HEK293 (cell line): ENCODE measurements around the gene NFATC2IP.
A peak's percentile ranks its signal among the peaks of the same experiment; 100 is the strongest.

Experiments
- CTCF ChIA-PET: fragments of 350-600 bp; formaldehyde crosslinking; extraction: SDS; loops from one replicate; lab custom pipeline; 2021; ENCODE audit warnings: antibody characterized with exemption; lab: Yijun Ruan, JAX
- POLR2A ChIA-PET: fragments of 300-600 bp; formaldehyde crosslinking; extraction: SDS; loops from one replicate; lab custom pipeline; 2020; ENCODE audit warnings: antibody characterized with exemption, inconsistent platforms; lab: Yijun Ruan, JAX
- H3K27ac ChIP-seq: fragments of 200-500 bp; sonication (Bioruptor generic); 2 replicates; pipeline ENCODE4 v1.5.1; 2014; ENCODE audit warnings: low read depth, low read length, control low read depth, inconsistent platforms; ENCODE audit errors: extremely low read depth
- H3K36me3 ChIP-seq, 2 experiments: fragments of 200-500 bp in 1 of 2; sonication (Bioruptor generic) in 1 of 2; 1 replicate in 1 of 2; 2 replicates in 1 of 2; pipeline ENCODE4 v1.5.1; 2014 to 2017; ENCODE audit warnings: inconsistent platforms in 2 of 2, low read length in 2 of 2; ENCODE audit not compliant: control insufficient read depth in 2 of 2, insufficient read depth in 1 of 2
- H3K4me1 ChIP-seq: fragments of 200-500 bp; sonication (Bioruptor generic); 2 replicates; pipeline ENCODE4 v1.5.1; 2014; ENCODE audit warnings: mild to moderate bottlenecking, low read length, inconsistent platforms; ENCODE audit not compliant: control insufficient read depth, insufficient read depth
- H3K4me3 ChIP-seq: 2 replicates; pipeline ENCODE4 v1.5.1; 2011; ENCODE audit warnings: low read depth, mild to moderate bottlenecking, control low read depth, low read length, moderate library complexity
- H3K9me3 ChIP-seq: fragments of 200-500 bp; sonication (Bioruptor generic); 2 replicates; pipeline ENCODE4 v1.5.1; 2014; ENCODE audit warnings: low read depth, low read length, inconsistent platforms; ENCODE audit not compliant: control insufficient read depth, insufficient read depth
- CTCF ChIP-seq: fragments of 450-650 bp; formaldehyde crosslinking; IDR thresholded peaks from 2 replicates; pipeline ENCODE4 v1.5.1; 2016; ENCODE audit warnings: missing biosample characterization, missing genetic modification characterization
- GLIS2 ChIP-seq: fragments of 450-650 bp; formaldehyde crosslinking; IDR thresholded peaks from 2 replicates; pipeline ENCODE4 v1.5.1; 2016; ENCODE audit warnings: missing biosample characterization, missing genetic modification characterization
- ZBTB20 ChIP-seq: fragments of 450-650 bp; formaldehyde crosslinking; IDR thresholded peaks from 2 replicates; pipeline ENCODE4 v1.5.1; 2016; ENCODE audit warnings: missing biosample characterization, missing genetic modification characterization
- ZEB2 ChIP-seq: fragments of 450-650 bp; formaldehyde crosslinking; IDR thresholded peaks from 2 replicates; pipeline ENCODE4 v1.5.1; 2016; ENCODE audit warnings: missing biosample characterization, missing genetic modification characterization
- ZNF121 ChIP-seq: fragments of 450-650 bp; formaldehyde crosslinking; IDR thresholded peaks from 2 replicates; pipeline ENCODE4 v1.5.1; 2016; ENCODE audit warnings: missing biosample characterization, missing genetic modification characterization
- ZNF239 ChIP-seq: fragments of 450-650 bp; formaldehyde crosslinking; IDR thresholded peaks from 2 replicates; pipeline ENCODE4 v1.5.1; 2016; ENCODE audit warnings: missing biosample characterization, missing genetic modification characterization
- ZNF335 ChIP-seq: fragments of 450-650 bp; formaldehyde crosslinking; conservative IDR thresholded peaks from 2 replicates; pipeline ENCODE4 v1.5.1; 2016; ENCODE audit warnings: missing biosample characterization, missing genetic modification characterization
- ZNF398 ChIP-seq: fragments of 450-650 bp; formaldehyde crosslinking; IDR thresholded peaks from 2 replicates; pipeline ENCODE4 v1.5.1; 2017; ENCODE audit warnings: missing biosample characterization, missing genetic modification characterization
- ZNF449 ChIP-seq: fragments of 450-650 bp; formaldehyde crosslinking; IDR thresholded peaks from 2 replicates; pipeline ENCODE4 v1.5.1; 2017; ENCODE audit warnings: missing biosample characterization, mild to moderate bottlenecking, missing genetic modification characterization, moderate library complexity
- ZNF510 ChIP-seq: fragments of 450-650 bp; formaldehyde crosslinking; IDR thresholded peaks from 2 replicates; pipeline ENCODE4 v1.5.1; 2018; ENCODE audit warnings: mild to moderate bottlenecking, missing genetic modification characterization, missing biosample characterization; ENCODE audit not compliant: insufficient replicate concordance
- ZNF521 ChIP-seq: fragments of 450-650 bp; formaldehyde crosslinking; IDR thresholded peaks from 2 replicates; pipeline ENCODE4 v1.5.1; 2017; ENCODE audit warnings: missing biosample characterization, mild to moderate bottlenecking, missing genetic modification characterization
- ZNF561 ChIP-seq: fragments of 450-650 bp; IDR thresholded peaks from 2 replicates; pipeline ENCODE4 v1.5.1; 2018; ENCODE audit warnings: missing biosample characterization, missing genetic modification characterization, borderline replicate concordance
- ZNF610 ChIP-seq: fragments of 450-650 bp; formaldehyde crosslinking; IDR thresholded peaks from 2 replicates; pipeline ENCODE4 v1.5.1; 2016; ENCODE audit warnings: missing biosample characterization, missing genetic modification characterization, borderline replicate concordance
- ZNF645 ChIP-seq: fragments of 450-650 bp; formaldehyde crosslinking; IDR thresholded peaks from 2 replicates; pipeline ENCODE4; 2016; ENCODE audit warnings: missing biosample characterization, missing genetic modification characterization
- ZNF654 ChIP-seq: fragments of 450-650 bp; formaldehyde crosslinking; IDR thresholded peaks from 2 replicates; pipeline ENCODE4 v1.5.1; 2016; ENCODE audit warnings: low read depth, missing biosample characterization, missing genetic modification characterization
- ZNF664 ChIP-seq: fragments of 450-650 bp; formaldehyde crosslinking; IDR thresholded peaks from 2 replicates; pipeline ENCODE4 v1.5.1; 2016; ENCODE audit warnings: missing biosample characterization, missing genetic modification characterization
- ZNF76 ChIP-seq: fragments of 450-650 bp; formaldehyde crosslinking; IDR thresholded peaks from 2 replicates; pipeline ENCODE4; 2016; ENCODE audit warnings: low read depth, missing biosample characterization, missing genetic modification characterization, borderline replicate concordance

NFATC2IP gene

GRCh38 chr16:28974437-28975157 is 23.9 kb downstream of the NFATC2IP start, which contains the start of gene SPNS1 (continued):
- TF ChIP-seq ZNF239 (tag by site-specific recombination) = peak; percentile 66
- TF ChIP-seq ZNF645 = no peak
- no peak for TF ChIP-seq ZNF121 (tag by site-specific recombination)
- TF ChIP-seq ZNF610 (tag by site-specific recombination) = peak; percentile 87
- peak; percentile 45; the same call in 1 of the 2 replicates for TF ChIP-seq GLIS2
- TF ChIP-seq ZNF664 (tag by site-specific recombination) = no peak
- TF ChIP-seq, all 188 proteins: peak for 72

- TF ChIP-seq ZNF449 = no peak
- no peak for TF ChIP-seq ZNF561 (tag by site-specific recombination)
- no peak for TF ChIP-seq ZEB2 (tag by site-specific recombination)
- no peak for TF ChIP-seq ZNF510 (tag by site-specific recombination)
- TF ChIP-seq ZBTB20 (tag by site-specific recombination) = no peak
- peaks cover 0 to 26% of the 10 kb centered on the region in 2 experiments; a peak in 1 of 3 replicates for H3K36me3 ChIP-seq
- H3K4me1 ChIP-seq = no peaks in the 10 kb centered on the region
- H3K27ac ChIP-seq = no peak overlapping the region
- peak overlapping the region; percentile 97 for H3K4me3 ChIP-seq
- ChIA-PET CTCF (interaction anchor here (0.7 kb wide), 1 partner anchor 451 kb away, joined by 3 read pairs; no protein-coding TSS in a partner anchor), POLR2A (no interaction called here)
- no peaks in the 10 kb centered on the region for H3K9me3 ChIP-seq
Observed at GRCh38 chr16:28975158-28975599, 24.4 kb downstream of the NFATC2IP start.

- Histone ChIP-seq H3K4me3 (no peak overlapping the region), H3K4me1 (no peaks in the 10 kb centered on the region), H3K27ac (no peak overlapping the region), H3K9me3 (no peaks in the 10 kb centered on the region)
- ChIA-PET POLR2A (no interaction called here), CTCF (interaction anchor here (0.6 to 2.0 kb wide), 11 partner anchors 9 to 860 kb away, joined by 3 to 9 read pairs (median 3); no protein-coding TSS in a partner anchor)
- TF ChIP-seq ZNF654 (peak; percentile 31; the same call in 1 of the 2 replicates), ZNF76 (tag by site-specific recombination) (0 out of 2 replicates have a peak, but pooled peaks have one; percentile 21), ZNF521 (tag by site-specific recombination) (no peak), ZNF335 (tag by site-specific recombination) (no peak), ZNF398 (no peak), ZEB2 (tag by site-specific recombination) (peak; percentile 58; the same call in 1 of the 2 replicates), CTCF (peak; percentile 33; the same call in 1 of the 2 replicates)
- TF ChIP-seq, all 188 proteins: peak for 4
- H3K36me3 ChIP-seq = peaks cover 0 to 49% of the 10 kb centered on the region in 2 experiments; a peak in 1 of 3 replicates
Observed at GRCh38 chr16:28977703-28978662, 27.2 kb downstream of the NFATC2IP start.
